GM12864 (cell line): ENCODE measurements around the gene GTF2H3.
A peak's percentile ranks its signal among the peaks of the same experiment; 100 is the strongest.

Experiments used
- DNase-seq: peaks from one replicate; pipeline ENCODE4 v3.0.0-alpha.2; 2011; ENCODE audit warnings: low read depth
- H3K4me3 ChIP-seq: 2 replicates; pipeline ENCODE4 v1.5.1; 2011; ENCODE audit warnings: mild to moderate bottlenecking, low read depth, low read length, control low read depth
- TF ChIP-seq, protein P1 (sequence below): IDR thresholded peaks from 2 replicates; pipeline ENCODE4 v1.5.1; 2011; ENCODE audit warnings: low read depth, mild to moderate bottlenecking, moderate library complexity, low read length, control low read depth, inconsistent platforms; ENCODE audit errors: missing control alignments

Gene GTF2H3

DNA sequence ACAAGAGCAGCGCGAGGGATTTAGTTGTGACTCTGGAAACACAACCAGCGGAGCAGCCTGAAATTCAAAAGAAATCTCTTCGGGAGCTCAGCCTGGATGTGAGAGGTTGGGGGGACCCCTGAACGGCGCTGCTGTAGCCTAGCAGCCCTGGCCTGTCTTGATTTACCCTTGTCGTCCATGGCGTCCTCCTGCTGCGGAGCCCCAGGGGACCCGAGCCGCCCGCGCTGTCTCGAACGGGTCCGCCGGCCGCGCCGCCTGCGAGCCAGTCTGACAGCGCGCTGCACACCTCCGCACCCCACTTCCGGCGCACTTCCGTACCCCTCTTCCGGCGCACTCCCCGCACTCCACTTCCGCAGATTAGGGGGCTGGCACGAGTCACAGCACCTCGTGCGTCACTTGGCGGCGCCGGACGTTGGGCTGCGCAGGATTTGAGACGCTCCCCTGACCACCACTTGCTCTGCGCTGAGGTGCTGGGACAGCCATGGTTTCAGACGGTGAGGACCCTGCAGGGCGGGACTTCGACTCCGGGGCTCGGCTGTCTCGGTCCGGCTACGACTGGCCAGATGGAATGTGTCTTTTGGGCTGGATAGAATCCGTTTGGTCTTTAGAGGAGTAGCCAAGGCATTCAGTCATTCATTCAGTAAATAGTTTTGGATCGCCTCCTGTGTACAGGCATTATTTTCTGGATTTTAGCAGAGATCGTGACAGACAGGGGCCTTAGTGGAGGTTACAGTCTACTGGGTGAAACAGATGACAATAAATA is at the start of gene GTF2H3, which contains the start of gene EIF2B1:
Gene GTF2H3 (plus strand): TSS at position 451 of the 763 bp plus-strand sequence. CDS start 31 bp downstream, at position 482.
Gene EIF2B1 (minus strand): TSS at position 308 of the 763 bp plus-strand sequence. CDS start 129 bp downstream, at position 179.
- peak; percentile 93 for DNase-seq
- TF ChIP-seq, protein P1, sequence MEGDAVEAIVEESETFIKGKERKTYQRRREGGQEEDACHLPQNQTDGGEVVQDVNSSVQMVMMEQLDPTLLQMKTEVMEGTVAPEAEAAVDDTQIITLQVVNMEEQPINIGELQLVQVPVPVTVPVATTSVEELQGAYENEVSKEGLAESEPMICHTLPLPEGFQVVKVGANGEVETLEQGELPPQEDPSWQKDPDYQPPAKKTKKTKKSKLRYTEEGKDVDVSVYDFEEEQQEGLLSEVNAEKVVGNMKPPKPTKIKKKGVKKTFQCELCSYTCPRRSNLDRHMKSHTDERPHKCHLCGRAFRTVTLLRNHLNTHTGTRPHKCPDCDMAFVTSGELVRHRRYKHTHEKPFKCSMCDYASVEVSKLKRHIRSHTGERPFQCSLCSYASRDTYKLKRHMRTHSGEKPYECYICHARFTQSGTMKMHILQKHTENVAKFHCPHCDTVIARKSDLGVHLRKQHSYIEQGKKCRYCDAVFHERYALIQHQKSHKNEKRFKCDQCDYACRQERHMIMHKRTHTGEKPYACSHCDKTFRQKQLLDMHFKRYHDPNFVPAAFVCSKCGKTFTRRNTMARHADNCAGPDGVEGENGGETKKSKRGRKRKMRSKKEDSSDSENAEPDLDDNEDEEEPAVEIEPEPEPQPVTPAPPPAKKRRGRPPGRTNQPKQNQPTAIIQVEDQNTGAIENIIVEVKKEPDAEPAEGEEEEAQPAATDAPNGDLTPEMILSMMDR = no peak
- H3K4me3 ChIP-seq = peak within 1 kb of the TSS; percentile 92

DNA sequence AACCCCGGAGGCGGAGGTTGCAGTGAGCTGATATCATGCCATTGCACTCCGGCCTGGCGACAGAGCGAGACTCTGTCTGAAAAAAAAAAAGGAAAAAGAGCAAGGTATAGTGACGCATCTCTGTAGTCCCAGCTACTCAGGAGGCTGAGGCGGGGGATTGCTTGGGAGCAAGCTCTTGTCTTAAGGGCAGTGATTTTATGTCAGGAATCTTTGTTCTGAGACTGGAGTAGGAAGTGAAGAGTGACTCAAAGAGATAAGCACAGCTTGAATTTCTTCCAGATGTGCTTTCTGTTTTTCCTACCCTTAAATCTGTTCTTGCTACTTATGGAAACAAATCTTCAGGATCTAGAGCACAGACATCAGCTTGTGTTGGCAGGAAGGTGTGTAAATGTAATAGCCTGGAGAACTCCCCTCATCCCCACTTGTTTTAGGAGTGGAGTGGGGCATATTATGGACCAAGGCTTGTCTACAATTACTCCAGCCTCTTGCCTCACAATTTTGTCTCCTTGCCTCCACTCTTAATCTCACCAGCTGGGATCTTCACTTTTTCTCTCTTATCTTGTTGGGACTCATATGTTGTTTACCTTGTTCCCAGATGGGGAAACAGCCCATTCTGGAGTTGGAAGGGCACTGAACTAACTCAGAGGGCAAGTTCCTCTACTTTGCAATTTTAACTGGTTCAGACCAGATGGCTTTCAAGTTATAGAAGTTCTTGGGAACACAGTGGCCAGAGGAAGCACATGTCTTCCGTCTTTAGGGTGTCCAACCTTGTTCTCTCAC is 41.7 kb upstream of the GTF2H3 start:
- DNase-seq = no peak
- TF ChIP-seq, protein P1 = no peak
- H3K4me3 ChIP-seq = no peak overlapping the region

DNA sequence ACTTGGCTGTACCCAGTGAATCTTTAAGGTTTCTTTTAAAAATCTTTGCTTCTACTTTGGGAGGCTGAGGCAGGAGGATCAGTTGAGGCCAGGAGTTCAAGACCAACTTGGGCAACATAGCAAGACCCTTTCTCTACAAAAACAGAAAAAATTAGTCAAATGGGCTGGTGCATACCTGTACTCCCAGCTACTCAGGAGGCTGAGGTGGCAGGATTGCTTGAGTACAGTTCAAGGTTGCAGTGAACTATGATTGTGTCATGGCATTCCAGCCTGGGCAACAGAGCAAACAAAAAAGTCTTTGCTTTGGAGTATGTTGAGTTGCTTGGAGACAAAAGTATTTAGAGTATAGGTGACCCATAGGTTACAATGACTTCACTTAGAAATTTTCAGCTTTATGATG is 37.9 kb upstream of the GTF2H3 start:
- no peak for DNase-seq
- no peak overlapping the region for H3K4me3 ChIP-seq
- TF ChIP-seq, protein P1 = no peak

DNA sequence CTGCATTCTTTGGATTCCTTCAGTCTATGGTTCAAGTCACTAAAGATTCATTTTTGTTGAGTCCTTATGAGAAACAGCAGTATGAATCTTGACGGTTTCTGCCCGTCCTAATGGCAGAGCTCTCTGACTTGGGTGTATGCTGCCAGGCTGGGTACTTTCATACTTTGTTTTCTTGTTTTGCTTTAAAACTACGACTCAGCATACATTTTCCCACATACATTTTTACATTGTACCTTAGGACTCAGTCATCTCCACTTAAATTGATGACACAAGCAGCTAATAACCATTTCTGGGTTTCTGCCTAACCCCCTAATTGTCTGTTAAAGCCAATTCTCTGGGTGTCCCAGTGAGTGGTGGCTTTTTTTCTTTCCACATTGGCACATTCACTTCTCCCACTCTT is 36.5 kb upstream of the GTF2H3 start:
- TF ChIP-seq, protein P1 = no peak
- no peak overlapping the region for H3K4me3 ChIP-seq
- DNase-seq = no peak

DNA sequence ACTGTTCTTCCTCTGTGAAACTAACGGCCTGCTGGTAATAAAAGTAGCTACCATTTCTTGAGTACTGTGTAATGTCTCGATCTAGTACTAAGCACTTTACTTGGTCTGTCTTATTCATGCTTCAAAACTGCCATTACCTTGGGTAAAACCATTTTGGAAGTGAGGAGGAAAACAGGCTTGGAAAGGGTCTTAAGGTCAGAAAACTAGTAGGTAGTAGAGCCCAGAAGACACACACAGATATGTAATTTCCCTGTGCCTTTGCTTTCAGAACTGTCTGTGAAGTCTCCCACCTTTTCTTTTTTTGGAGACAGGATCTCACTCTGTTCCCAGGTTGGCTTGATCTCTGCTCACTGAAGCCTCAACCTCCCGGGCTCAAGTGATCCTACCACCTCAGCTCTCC is 35.1 kb upstream of the GTF2H3 start:
- H3K4me3 ChIP-seq = no peak overlapping the region

DNA sequence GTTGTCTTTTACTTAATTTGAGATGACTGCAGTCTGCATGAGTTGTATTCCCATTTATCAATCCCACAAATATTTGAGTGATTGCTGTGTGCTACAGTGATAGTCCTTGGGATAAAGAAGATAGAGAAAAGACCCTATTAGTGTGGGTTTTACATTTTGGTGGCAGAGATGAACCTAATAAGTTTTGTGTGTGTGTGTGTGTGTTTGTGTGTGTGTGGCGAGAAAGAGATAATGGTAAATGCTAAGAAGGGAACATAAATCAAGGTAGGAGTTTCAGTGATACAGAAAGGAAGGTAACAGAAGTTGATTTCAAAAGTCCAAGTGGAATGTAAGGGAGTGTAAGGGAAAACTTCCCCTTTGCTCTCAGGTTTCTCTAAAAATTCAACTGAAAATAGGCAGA is 34.3 kb upstream of the GTF2H3 start:
- TF ChIP-seq, protein P1 = no peak
- no peak overlapping the region for H3K4me3 ChIP-seq
- no peak for DNase-seq

More for the DNA sequence above, 35.1 kb upstream of the GTF2H3 start:
- TF ChIP-seq, protein P1 = no peak
- no peak for DNase-seq
